Measurements from ENCODE around the gene LGR6.

The LGR6 gene

DNA sequence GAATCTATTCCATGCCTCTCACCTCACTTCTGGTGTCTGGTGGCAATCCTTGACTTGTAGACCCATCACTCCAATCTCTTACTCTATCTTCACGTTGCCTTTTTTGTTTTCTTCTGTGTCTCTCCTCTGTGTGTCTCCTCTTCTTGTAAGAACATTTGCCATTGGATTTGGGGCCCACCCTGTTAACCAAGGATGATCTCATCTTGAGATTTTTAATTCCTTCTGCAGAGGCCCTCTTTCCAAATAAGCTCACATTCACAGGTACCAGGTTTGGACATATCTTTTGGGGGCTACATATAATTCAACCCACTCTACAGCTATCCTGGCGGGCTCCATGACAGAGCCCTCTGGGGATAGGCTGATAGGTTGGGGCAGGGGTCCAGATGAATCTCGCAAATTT, 92.3 kb downstream of the LGR6 start:
- TF ChIP-seq ZNF274 (IDR thresholded peaks at IDR 0.05; ENCODE audit: low read depth, low read length), result no peak
- H3K4me3 ChIP-seq (ENCODE audit: low read length), result no peak overlapping the region

GRCh38 chr1:202286622-202287097, 93.1 kb downstream of the LGR6 start:
- no peak overlapping the region for H3K4me3 ChIP-seq (ENCODE audit: low read length)
- TF ChIP-seq ZNF274 (IDR thresholded peaks at IDR 0.05; ENCODE audit: low read depth, low read length), result no peak

DNA sequence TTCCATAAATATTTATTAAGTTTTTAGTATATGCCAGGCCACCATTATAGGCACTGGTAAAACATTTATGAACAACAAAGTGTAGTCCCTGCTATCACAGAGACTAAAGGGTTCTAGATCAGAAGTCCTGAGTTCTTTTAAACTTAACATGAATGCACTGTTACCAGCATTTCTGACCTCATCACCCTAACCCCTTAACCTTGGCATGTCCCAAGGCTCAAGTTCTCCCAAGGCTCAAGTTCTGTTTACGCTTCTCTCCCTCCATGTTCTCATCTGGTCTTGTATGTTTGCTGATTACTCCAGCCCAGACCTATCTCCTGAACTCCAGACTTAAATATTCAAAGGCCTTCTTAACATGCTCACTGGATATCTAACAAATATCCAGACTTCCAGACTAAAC, 93.6 kb downstream of the LGR6 start:
- no peak for TF ChIP-seq ZNF274 (IDR thresholded peaks at IDR 0.05; ENCODE audit: low read depth, low read length)
- H3K4me3 ChIP-seq (ENCODE audit: low read length), result no peak overlapping the region

GRCh38 chr1:202288177-202288576, 94.6 kb downstream of the LGR6 start:
- TF ChIP-seq ZNF274 (IDR thresholded peaks at IDR 0.05; ENCODE audit: low read depth, low read length), result no peak
- H3K4me3 ChIP-seq (ENCODE audit: low read length), result no peak overlapping the region

DNA sequence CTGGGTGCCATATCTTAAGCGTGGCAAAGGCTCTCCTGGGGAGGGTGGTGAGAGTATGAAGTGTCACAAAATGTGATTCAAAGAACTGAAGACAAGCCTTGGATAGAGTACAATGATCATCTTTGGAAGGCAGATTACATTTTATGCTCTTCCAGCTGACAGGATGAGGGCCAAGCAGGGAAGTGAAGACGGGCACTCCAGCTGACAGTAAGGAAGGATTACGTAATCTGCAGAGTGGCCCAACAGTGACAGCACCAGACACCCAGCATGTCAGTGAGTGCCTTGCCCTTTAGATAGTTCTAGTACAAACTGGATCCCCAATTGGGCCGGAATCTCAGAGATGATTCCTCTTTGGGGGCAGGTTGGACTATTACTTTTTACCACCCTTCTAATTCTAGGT, 95.4 kb downstream of the LGR6 start:
- TF ChIP-seq ZNF274 (IDR thresholded peaks at IDR 0.05; ENCODE audit: low read depth, low read length), result no peak
- H3K4me3 ChIP-seq (ENCODE audit: low read length), result no peak overlapping the region

DNA sequence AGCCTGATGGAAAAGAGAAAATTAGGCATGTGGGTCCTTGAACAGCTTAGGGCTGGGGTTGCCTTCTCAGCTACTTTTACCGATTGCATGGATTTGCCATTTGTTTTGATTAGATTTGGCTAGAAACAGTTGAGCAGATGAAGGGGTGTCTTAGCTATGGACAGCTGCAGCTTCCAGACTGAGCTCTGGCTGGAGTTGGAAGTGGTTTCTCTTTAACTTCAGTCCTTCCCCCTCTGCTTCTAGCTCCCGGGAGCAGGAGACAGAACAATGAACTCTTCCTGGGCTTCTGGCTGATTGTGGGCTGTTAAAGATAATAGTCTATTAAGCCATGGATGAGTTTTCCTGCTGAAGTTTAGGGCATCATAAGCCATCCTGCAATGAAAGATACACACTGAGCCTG, 97.4 kb downstream of the LGR6 start:
- TF ChIP-seq ZNF274 (IDR thresholded peaks at IDR 0.05; ENCODE audit: low read depth, low read length), result no peak

DNA sequence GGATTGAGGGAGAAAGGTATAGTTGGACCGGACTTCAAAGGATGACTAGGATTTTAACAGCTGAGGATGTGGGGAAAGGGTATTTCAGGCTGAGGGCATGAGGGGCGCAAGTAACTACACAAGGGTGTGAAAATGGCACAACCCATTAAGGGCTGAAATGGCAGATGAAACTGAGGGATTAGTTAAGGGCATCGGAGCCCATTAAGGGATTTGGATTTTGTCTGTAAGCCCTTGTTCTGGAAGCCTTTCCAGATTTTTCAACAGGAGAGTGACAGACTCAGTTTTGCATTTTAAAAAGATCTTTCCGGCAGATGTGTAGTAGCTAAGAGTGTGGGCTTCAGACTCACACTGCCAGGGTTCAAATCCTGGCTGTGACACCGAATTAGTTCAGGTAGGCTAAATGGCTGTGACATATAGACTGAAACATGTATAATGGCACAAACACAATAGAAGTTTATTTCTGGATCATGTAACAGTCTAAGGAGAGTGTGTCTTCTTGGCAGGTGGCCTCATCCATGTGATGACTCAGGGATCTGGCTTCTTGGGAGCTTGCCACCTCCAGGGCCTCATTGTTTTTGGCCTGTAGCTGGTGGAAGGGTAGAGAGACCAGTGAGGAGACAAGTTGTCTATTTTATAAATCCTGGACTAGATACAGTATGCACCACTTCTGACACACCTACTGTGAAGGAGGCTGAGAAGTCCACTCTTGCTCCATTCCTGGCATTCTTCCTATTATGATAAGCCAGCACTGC, 98.5 kb downstream of the LGR6 start:
- TF ChIP-seq ZNF274 (IDR thresholded peaks at IDR 0.05; ENCODE audit: low read depth, low read length), result no peak

More for the DNA sequence above, 97.4 kb downstream of the LGR6 start:
- H3K4me3 ChIP-seq (ENCODE audit: low read length), result no peak overlapping the region

DNA sequence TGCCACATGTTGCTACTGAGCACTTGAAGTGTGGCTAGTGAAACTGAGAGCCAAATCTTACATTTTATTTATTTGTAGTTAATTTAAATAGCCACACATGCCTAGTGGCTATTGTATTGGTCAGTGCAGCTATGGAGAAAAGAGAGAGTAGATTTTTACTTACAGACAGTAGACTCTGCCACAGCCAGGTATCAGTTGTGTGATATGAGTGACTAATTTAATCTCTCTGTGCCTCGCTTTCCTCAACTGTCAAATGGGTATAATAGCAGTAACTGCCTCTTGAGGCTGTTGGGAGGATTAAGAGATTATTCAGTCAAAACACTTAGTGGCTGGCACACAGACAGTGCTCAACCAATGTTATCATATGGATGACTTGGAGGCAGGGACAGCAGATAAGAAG, 99.2 kb downstream of the LGR6 start:
- no peak for TF ChIP-seq ZNF274 (IDR thresholded peaks at IDR 0.05; ENCODE audit: low read depth, low read length)
- no peak overlapping the region for H3K4me3 ChIP-seq (ENCODE audit: low read length)

More for the DNA sequence above, 98.5 kb downstream of the LGR6 start:
- H3K4me3 ChIP-seq (ENCODE audit: low read length), result no peak overlapping the region

GRCh38 chr1:202293569-202293968, 100.0 kb downstream of the LGR6 start:
- H3K4me3 ChIP-seq (ENCODE audit: low read length), result no peak overlapping the region
- no peak for TF ChIP-seq ZNF274 (IDR thresholded peaks at IDR 0.05; ENCODE audit: low read depth, low read length)

DNA sequence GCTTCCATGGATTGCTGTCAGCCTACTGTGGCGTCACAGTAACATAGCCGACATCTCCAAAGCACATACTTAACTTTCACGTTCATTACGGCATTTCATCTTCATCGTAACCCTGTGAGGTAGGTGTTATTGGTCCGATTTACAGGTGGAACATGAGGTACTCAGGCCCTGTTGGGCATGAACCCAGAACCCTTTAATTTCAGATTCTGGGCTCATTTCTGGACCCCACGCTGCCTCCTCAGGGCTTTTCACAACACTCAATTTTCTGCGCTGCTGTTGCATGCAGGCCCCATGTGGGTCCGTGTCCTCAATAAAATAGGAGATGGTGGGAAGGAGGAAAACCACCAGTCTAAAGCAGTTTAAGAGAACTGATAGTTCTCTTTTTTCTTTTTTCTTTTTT, 108.6 kb downstream of the LGR6 start:
- H3K4me3 ChIP-seq (ENCODE audit: low read length), result no peak overlapping the region
- no peak for TF ChIP-seq ZNF274 (IDR thresholded peaks at IDR 0.05; ENCODE audit: low read depth, low read length)

- no peak overlapping the region for H3K4me3 ChIP-seq (ENCODE audit: low read length)
- no peak for TF ChIP-seq ZNF274 (IDR thresholded peaks at IDR 0.05; ENCODE audit: low read depth, low read length)
Measured at GRCh38 chr1:202304375-202304774, 110.8 kb downstream of the LGR6 start.

GRCh38 chr1:202305168-202305567, 111.6 kb downstream of the LGR6 start:
- H3K4me3 ChIP-seq (ENCODE audit: low read length), result no peak overlapping the region
- TF ChIP-seq ZNF274 (IDR thresholded peaks at IDR 0.05; ENCODE audit: low read depth, low read length), result no peak

DNA sequence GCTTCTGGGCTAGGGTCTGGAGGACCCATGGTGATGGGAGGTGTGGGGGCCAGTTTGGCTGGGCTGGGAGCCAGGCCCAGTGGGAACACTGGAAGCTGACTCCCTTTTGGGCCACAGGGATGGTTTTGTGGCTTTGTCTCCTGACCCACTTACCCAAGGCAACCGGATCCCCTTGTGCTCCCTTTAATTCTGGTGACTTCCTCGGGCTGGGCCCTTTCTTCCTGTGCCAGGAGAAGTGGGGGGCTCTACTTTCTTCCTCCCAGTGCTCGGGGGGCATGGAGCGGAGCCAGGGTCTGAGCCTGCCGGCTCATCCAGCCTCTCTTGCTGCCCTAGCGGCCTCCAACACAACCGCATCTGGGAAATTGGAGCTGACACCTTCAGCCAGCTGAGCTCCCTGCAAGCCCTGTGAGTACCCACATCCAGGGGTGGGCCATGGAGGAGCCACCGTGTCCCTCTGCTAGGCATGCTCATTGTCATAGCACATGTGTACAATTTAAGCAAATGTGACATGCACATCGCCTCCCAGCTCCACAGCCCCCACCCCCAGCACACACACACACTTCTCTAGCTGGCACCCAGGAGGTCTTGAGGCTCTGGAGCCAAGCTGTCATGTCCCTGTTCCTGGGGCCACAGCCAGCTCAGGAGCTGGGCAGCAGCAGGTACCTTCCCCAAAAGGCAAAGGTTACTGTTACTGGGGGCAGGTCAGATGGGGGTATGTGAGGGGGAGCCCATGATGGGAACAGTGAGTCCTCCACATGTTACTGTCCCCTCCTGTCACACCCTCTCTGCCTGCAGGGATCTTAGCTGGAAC, 113.1 kb downstream of the LGR6 start:
- no peak overlapping the region for H3K4me3 ChIP-seq (ENCODE audit: low read length)
- no peak for TF ChIP-seq ZNF274 (IDR thresholded peaks at IDR 0.05; ENCODE audit: low read depth, low read length)

DNA sequence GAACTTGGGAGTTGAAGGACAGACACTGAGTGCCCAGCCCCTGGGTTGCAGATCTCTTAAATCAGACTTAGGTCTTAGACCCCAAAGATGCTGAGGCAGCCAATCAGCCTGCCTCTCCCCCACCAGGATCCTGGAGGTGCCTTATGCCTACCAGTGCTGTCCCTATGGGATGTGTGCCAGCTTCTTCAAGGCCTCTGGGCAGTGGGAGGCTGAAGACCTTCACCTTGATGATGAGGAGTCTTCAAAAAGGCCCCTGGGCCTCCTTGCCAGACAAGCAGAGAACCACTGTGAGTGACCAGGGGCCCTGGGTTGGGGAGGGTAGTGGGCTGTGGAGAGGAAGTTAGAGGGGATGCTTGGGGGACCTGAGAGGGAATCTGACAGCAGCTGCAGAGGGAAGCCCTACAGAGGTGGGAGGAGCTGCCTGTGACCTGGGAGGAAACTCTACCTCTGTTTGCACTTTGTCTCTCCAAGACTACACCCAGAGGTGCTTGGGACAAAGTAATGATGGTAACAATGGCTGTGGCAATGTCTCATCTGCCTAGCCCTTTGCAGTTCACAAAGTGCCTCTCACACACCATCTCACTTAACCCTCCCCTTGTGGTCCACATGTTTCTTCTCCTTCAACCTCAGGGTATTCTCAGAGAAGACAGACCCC, 116.6 kb downstream of the LGR6 start:
- no peak for TF ChIP-seq ZNF274 (IDR thresholded peaks at IDR 0.05; ENCODE audit: low read depth, low read length)
- no peak overlapping the region for H3K4me3 ChIP-seq (ENCODE audit: low read length)

Data from GM08714 (cell line).